Gastrocnemius medialis (tissue), 4 donors: ENCODE measurements around the gene FAM217B.

Experiments used
- POLR2A ChIP-seq, 2 donors: fragments of 450-650 bp; IDR thresholded peaks; one replicate each; pipeline ENCODE4 v1.6.1; 2017; ENCODE audit warnings: antibody characterized with exemption in 2 of 2, mild to moderate bottlenecking in 2 of 2, moderate library complexity in 2 of 2
- TF ChIP-seq, protein P1 (sequence below), 5 experiments: fragments of 450-650 bp in 3 of 5; fragments of 200-600 bp in 2 of 5; sonication (generic) in 2 of 5; IDR thresholded peaks in 4 of 5; conservative IDR thresholded peaks in 1 of 5; 1 replicate in 4 of 5; 2 replicates in 1 of 5; pipeline ENCODE4 v1.5.1; 2016 to 2019; ENCODE audit warnings: antibody characterized with exemption in 5 of 5, mild to moderate bottlenecking in 3 of 5, moderate library complexity in 3 of 5

DNA sequence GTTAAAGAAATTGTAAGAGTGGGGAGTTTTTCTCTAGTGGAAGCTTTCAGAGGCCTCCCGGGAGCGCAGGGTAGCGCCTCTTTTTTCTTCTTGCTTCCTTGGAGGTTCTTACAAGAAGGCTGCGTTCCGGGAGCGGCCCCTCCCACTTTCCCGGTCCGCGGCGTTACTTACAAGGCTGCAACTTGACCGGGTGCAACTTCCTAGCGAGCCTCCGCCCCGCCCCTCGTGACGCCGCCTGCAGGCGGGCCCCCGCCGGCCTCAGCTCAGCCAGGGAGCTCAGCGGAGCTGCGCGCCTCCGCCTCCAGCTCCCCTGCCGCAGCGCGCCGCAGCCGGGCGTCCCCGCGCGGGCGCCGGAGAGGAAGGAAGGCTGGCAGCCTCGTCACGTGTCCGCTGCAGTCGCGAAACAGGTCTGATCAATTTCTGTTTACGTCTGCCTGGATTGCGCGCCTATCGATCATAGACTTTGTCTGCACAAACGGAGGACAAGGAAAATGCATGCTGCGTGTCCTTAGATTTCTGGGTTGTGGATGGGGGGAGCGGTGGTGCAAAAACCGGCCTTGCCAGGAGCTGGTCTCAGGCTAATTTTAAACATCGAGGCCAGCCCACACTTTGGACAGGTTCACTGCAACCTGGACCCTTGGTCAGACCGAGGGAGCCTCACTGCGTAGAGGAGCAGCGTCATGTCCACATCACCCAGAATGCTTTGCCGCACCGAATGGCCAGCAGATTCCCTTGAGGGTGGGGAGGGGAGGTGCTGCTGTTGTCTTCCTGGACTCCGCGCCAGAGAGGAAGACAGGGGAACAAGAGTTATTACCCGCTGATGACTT lies at the start of gene FAM217B, which contains the start of gene PPP1R3D:
- TF ChIP-seq POLR2A (IDR thresholded peaks at IDR 0.05): peak; percentile 82 to 90
- TF ChIP-seq, protein P1, sequence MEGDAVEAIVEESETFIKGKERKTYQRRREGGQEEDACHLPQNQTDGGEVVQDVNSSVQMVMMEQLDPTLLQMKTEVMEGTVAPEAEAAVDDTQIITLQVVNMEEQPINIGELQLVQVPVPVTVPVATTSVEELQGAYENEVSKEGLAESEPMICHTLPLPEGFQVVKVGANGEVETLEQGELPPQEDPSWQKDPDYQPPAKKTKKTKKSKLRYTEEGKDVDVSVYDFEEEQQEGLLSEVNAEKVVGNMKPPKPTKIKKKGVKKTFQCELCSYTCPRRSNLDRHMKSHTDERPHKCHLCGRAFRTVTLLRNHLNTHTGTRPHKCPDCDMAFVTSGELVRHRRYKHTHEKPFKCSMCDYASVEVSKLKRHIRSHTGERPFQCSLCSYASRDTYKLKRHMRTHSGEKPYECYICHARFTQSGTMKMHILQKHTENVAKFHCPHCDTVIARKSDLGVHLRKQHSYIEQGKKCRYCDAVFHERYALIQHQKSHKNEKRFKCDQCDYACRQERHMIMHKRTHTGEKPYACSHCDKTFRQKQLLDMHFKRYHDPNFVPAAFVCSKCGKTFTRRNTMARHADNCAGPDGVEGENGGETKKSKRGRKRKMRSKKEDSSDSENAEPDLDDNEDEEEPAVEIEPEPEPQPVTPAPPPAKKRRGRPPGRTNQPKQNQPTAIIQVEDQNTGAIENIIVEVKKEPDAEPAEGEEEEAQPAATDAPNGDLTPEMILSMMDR (IDR thresholded peaks at IDR 0.05 in 4 of 5, conservative IDR thresholded peaks at IDR 0.05 in 1 of 5): peak in 1 of 5 experiments; percentile 6
